G401.6 (cell line): ENCODE results near the gene CD63.

Experiments
- FAIRE-seq: peaks from 2 replicates; lab custom pipeline; 2012; peaks lifted over from hg19 to GRCh38; lab: Jason Lieb, UNC

CD63 gene

DNA sequence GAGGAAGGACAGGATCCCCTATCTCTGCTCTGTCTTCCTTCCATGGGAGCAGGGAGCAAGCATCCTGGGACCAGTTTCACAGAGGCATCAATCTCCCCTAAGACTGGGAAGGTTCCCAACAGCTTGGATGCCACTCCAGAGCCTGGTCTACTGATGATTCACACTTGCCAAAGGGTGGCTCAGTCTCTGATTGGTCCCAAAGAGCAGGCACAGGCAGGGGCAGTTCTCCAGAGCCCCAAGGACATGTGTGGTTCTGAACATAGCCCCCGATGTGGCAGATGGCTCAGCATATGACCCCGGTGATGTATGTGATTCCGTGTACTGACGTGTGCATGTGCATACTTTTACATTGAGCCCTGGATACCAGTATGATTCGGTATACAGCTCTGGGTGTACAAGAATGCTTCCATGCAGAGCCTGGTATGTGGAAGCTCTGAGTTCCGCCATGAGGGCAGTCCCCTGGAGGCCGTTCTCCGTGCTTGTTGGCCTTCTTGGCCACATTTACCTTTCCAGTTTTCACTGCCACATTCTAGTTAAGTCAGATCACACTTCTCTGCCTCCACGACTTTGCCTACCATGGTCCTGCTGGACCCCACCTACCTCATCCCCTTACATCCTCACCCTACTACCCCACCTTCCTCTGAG, 42.3 kb downstream of the CD63 start:
- no peak for FAIRE-seq

DNA sequence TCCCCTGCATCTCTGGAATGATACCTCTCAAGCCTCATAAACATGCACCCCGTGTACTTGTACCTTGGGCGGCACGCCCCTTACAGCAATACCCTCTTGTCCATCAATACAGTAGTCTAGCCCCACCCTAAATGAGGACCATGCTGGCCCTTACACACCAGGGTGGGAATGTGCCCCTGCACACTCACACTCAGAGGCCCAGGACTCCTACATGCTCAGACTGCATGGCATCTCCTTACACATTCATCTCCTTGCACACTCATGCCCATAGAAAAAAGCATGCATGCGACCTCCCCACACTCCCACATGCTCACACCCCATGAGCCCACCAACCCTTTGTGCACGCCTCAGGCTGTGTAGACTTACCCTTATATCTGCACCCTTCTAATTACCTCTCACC, 43.1 kb downstream of the CD63 start:
- FAIRE-seq: no peak

DNA sequence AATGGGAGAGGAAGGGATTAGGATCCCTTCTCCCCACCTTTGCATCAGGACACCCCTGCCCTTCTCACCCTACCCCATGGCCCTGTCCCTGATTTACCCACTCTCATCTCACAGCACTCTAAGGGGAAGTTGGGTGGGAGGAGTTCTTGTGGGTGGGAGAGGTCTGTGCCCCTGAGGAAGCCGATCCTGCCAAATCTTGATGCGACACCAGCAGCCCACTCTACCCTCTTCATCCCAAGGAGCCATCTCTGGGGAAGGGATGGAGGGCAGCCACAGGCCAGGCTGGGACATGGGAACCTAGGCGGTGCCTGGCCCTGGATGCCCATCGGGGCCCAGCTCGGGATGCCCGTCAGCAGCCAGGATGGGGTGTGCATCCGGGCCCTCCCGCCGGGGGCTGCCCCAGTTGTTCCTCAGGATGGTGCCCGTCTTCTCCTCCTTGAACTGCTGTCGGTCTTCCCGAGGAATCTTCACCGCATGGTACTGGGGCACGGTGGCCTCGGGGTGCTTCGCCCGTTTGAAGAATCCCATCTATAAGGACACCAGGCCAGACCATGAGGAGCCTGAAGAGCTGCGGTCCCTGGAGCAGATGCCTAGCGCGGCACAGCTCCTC, 43.9 kb downstream of the CD63 start:
- FAIRE-seq: no peak

DNA sequence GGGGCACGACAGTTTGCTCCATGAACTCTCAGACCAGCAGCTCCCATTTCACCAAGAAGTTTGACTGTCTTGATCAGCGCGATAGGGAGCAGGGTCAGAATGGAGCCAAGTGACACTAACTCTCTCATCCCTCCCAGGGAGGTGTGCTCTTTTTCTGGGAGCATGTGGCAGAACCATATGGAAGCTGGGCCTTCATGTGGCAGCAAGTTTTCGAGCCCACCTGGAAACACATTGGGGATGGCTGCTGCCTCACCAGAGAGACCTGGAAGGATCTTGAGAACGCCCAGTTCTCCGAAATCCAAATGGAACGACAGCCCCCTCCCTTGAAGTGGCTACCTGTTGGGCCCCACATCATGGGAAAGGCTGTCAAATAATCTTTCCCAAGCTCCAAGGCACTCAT, 45.1 kb downstream of the CD63 start:
- no peak for FAIRE-seq

DNA sequence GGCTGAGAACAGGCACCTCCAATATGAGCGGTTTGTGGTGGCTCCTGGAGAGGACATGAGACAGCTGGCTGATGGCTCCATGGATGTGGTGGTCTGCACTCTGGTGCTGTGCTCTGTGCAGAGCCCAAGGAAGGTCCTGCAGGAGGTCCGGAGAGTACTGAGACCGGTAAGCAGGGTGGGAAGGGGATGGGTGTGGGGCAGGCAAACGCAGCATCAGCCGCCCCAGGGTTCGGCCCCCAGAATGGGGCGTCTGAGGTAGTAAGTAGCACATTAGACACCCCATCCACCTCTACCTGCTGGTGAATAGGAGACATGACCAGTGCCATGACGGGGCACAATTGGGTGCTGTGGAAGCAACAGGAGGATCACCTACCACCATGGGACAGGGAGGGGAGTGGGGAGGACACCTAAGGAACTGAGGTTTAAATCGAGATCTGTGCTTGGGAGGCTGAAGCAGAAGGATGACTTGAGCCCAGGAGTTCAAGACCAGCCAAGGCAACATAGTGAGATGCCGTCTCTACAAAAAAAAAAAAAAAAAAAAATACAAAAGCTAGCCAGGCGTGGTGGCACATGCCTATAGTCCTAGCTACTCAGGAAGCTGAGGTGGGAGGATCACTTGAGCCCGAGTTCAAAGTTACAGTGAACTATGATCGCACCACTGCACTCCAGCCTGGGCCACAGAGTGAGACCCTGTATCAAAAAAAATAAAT, 46.6 kb downstream of the CD63 start:
- no peak for FAIRE-seq

DNA sequence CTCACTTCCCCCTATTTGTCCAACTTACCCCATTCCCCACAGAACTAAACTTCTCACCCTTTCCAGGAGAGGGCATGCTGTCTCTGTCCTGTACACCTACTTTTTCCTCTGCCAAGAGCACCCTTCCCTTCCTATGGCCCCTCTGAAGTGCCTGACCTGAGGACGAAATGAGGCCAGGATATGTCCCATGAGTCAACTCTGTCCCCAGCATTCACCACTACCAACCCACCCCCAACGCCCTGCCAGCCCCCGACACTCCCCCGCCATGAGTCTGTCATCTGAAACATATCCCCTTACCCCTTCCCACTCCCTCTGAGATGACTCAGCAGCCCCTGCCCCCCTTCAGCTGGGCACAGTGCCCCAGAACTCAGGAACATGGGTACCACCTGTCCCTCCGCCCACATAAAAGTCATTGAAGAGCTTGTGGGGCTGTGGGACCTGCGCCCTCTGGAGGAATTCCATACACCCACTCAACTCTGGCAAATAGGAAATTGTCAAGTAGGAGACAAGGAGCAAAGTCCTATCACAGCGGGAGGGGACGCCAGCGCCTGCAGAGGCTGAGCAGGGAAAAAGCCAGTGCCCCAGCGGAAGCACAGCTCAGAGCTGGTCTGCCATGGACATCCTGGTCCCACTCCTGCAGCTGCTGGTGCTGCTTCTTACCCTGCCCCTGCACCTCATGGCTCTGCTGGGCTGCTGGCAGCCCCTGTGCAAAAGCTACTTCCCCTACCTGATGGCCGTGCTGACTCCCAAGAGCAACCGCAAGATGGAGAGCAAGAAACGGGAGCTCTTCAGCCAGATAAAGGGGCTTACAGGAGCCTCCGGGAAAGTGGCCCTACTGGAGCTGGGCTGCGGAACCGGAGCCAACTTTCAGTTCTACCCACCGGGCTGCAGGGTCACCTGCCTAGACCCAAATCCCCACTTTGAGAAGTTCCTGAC, 47.4 kb downstream of the CD63 start:
- no peak for FAIRE-seq

DNA sequence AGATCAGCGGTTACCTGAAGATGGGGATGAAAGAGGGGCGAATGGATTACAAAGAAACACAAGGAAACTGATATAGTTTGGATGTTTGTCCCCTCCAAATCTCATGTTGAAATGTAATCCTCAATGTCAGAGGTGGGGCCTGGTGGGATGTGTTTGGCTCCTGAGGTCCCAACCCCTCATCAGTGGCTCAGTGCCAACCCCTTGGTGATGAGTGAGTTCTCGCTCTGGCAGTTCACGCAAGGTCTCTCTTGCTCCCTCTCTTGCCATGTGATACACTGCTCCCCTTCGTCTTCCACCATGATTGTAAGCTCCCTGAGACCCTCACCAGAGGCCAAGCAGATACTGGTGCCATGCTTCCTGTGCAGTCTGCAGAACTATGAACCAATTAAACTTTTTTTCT, 49.1 kb downstream of the CD63 start:
- no peak for FAIRE-seq

DNA sequence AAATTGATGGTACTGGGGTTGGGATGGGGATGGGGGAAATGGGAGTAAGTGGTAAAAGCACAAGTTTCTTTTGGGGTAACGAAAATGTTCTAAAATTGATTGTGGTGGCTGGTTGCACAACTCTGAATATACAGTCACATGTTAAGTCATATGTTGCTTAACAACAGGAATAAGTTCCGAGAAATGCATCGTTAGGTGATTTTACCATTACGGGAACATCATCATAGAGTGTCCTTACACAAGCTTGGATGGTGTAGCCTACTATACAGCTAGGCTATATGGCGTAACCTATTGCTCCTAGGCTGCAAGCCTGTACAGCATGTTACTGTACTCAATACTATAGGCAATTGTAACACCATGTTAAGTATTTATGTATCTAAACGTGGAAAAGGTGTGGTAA, 52.1 kb downstream of the CD63 start:
- no peak for FAIRE-seq

DNA sequence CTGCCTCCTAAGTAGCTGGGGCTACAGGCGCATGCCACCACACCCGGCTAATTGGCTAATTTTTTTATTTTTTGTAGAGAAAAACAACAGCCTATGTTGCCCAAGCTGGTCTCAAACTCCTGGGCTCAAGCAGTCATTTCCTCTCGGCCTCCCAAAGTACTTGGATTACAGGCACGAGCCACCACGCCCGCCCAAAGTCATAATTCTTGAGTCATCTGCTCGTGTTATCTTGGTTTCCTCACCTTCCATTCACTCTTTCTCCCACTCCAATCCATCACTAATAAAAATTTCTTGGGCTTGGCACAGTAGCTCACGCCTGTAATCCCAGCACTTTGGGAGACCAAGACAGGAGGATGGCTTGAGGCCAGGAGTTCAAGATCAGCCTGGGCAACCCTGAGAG, 53.1 kb downstream of the CD63 start:
- no peak for FAIRE-seq
